CD4-positive, CD25-positive, alpha-beta regulatory T cell (primary cell): ENCODE measurements around the gene SLC23A2. TPM values are rescaled to one million over a fixed set of nuclear protein-coding genes. Genes with fewer than 3 reads are reported as not detected.
"Not testable (repeated sequence)": the region's sequence is repeated elsewhere in the genome, so short reads cannot be mapped to it uniquely, and the experiment has no call there.

Source experiments
- ATAC-seq, 2 donors: fragments of 150-1000 bp; cut with Tn5 transposase; one replicate each; pipeline ENCODE4 v1.10.0; 2021; ENCODE audit warnings: low read depth in 2 of 2, moderate number of reproducible peaks in 2 of 2, moderate library complexity in 1 of 2
- DNase-seq, 3 donors: peaks; one replicate each; pipeline versions ENCODE4 v3.0.0 to v3.0.0-alpha.2; 2012 to 2022; ENCODE audit warnings: mixed read lengths in 1 of 3
- H3K27ac ChIP-seq: one replicate; pipeline ENCODE4 v1.7.0; 2013; ENCODE audit warnings: mild to moderate bottlenecking, low read length; ENCODE audit not compliant: insufficient read depth, poor library complexity, severe bottlenecking
- H3K27me3 ChIP-seq: one replicate; pipeline ENCODE4 v1.7.0; 2013; ENCODE audit warnings: low read length; ENCODE audit not compliant: control insufficient read depth, insufficient read depth
- H3K36me3 ChIP-seq: one replicate; pipeline ENCODE4 v1.7.0; 2013; ENCODE audit warnings: mild to moderate bottlenecking, low read length, moderate library complexity; ENCODE audit not compliant: control insufficient read depth, insufficient read depth
- H3K4me1 ChIP-seq: 2 replicates; pipeline ENCODE4 v1.7.0; 2013; ENCODE audit warnings: mild to moderate bottlenecking, low read length; ENCODE audit not compliant: insufficient read depth, control insufficient read depth, poor library complexity, severe bottlenecking
- H3K4me3 ChIP-seq: one replicate; pipeline ENCODE4 v1.7.0; 2013; ENCODE audit warnings: low read depth, mild to moderate bottlenecking, low read length, moderate library complexity
- H3K9me3 ChIP-seq, 2 experiments: 1 replicate in 1 of 2; 2 replicates in 1 of 2; pipeline ENCODE4 v1.7.0; 2013; ENCODE audit warnings: low read length in 2 of 2, mild to moderate bottlenecking in 1 of 2, moderate library complexity in 1 of 2; ENCODE audit not compliant: control insufficient read depth in 2 of 2
- H3K27ac Mint-ChIP-seq, 3 donors: one replicate each; pipeline ENCODE4 v1.8.0; 2020 to 2022; ENCODE audit warnings: mild to moderate bottlenecking in 3 of 3, mixed read lengths in 3 of 3, moderate library complexity in 2 of 3
- H3K27me3 Mint-ChIP-seq: one replicate; pipeline ENCODE4 v1.8.0; 2022; ENCODE audit warnings: mild to moderate bottlenecking, mixed read lengths
- H3K36me3 Mint-ChIP-seq: one replicate; pipeline ENCODE4 v1.8.0; 2020; ENCODE audit warnings: mixed read lengths
- H3K4me1 Mint-ChIP-seq, 4 donors: one replicate each; pipeline ENCODE4 v1.8.0; 2020 to 2022; ENCODE audit warnings: mixed read lengths in 4 of 4, mild to moderate bottlenecking in 1 of 4
- H3K4me3 Mint-ChIP-seq, 4 donors: one replicate each; pipeline ENCODE4 v1.8.0; 2020 to 2022; ENCODE audit warnings: mild to moderate bottlenecking in 4 of 4, mixed read lengths in 4 of 4, moderate library complexity in 3 of 4
- H3K9me3 Mint-ChIP-seq, 7 donors: one replicate each; pipeline ENCODE4 v1.8.0; 2020 to 2022; ENCODE audit warnings: mixed read lengths in 7 of 7, mild to moderate bottlenecking in 3 of 7, moderate library complexity in 2 of 7
- polyA plus RNA-seq, 4 donors: library from polyadenylated mRNA; unstranded; fragments of 300-500 nt; fragmentation: Illumina TruSeq; gene quantifications; one replicate each; pipeline ENCODE4 v1.2.3, GENCODE V29; 2021
- total RNA-seq: library from RNA; stranded (reverse); gene quantifications from one replicate; pipeline ENCODE4 v1.2.3, GENCODE V29; 2022

The SLC23A2 gene
- total and polyA plus RNA-seq, 5 donors from 2014 or later, result 3.7 to 19.6 (median 4.7) TPM

- peaks cover 35% of the 10 kb centered on the region for H3K36me3 ChIP-seq
- H3K36me3 Mint-ChIP-seq, result peaks cover 50% of the 10 kb centered on the region
- no peaks in the 10 kb centered on the region for H3K4me1 ChIP-seq
- no peaks in the 10 kb centered on the region for H3K27me3 Mint-ChIP-seq
- H3K9me3 Mint-ChIP-seq, result no peaks in the 10 kb centered on the region
- H3K27me3 ChIP-seq, result no peaks in the 10 kb centered on the region
- peaks cover 0 to 4% (median 2%) of the 10 kb centered on the region in 4 donors for H3K4me1 Mint-ChIP-seq
- peak overlapping the region in 1 of 3 donors; percentile 17 for H3K27ac Mint-ChIP-seq
- DNase-seq (no peak), ATAC-seq (no peak)
- H3K4me3 ChIP-seq, result no peak overlapping the region
- H3K27ac ChIP-seq, result no peak overlapping the region
- no peaks in the 10 kb centered on the region for H3K9me3 ChIP-seq
- no peak overlapping the region for H3K4me3 Mint-ChIP-seq
These were observed 121.3 kb downstream of the SLC23A2 start for GRCh38 chr20:4880051-4880450.

DNA sequence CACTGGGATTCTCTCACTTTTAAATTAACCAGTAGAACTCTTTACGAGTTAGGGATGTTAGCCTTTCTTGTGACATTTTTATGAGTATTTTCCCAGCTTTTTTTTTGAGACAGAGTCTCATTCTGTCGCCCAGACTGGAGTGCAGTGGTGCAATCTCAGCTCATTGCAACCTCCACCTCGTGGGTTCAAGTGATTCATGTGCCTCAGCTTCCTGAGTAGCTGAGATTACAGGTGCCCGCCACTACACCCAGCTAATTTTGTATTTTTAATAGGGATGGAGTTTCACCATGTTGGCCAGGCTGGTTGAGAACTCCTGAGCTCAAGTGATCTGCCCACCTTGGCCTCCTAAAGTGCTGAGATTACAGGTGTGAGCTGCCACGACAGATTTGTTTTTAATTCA lies 123.2 kb downstream of the SLC23A2 start:
- not testable (repeated sequence) for H3K4me1 Mint-ChIP-seq, H3K4me3 Mint-ChIP-seq, H3K9me3 Mint-ChIP-seq, H3K4me3 ChIP-seq, DNase-seq, H3K27ac Mint-ChIP-seq, H3K4me1 ChIP-seq, ATAC-seq, H3K9me3 ChIP-seq, H3K27me3 Mint-ChIP-seq, H3K27ac ChIP-seq, H3K27me3 ChIP-seq
- H3K36me3 ChIP-seq, result peaks cover 38% of the 10 kb centered on the region
- peaks cover 53% of the 10 kb centered on the region for H3K36me3 Mint-ChIP-seq

DNA sequence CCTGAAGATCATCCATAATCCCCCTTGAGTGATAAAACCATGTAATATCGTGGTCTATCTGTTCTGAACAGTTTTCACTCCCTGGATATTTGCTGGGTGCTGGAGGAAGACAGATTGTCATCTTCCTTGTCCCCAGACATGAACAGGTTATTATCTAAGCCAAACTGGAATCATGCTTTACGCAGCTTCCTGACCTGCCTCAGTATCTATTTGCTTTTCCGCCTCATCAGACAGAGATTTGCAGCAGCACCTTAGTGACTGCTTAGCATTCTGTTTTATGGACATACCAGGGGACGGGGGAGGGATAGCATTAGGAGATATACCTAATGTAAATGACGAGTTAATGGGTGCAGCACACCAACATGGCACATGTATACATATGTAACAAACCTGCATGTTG lies 124.6 kb downstream of the SLC23A2 start:
- Mint-ChIP-seq H3K27me3 (no peaks in the 10 kb centered on the region), H3K36me3 (peaks cover 57% of the 10 kb centered on the region), H3K4me1 (peaks cover 0 to 4% (median 0%) of the 10 kb centered on the region in 4 donors), H3K27ac (no peak overlapping the region), H3K4me3 (no peak overlapping the region), H3K9me3 (no peaks in the 10 kb centered on the region)
- no peak for ATAC-seq
- H3K9me3 ChIP-seq, result no peaks in the 10 kb centered on the region
- no peak overlapping the region for H3K4me3 ChIP-seq
- no peaks in the 10 kb centered on the region for H3K27me3 ChIP-seq
- peaks cover 33% of the 10 kb centered on the region for H3K36me3 ChIP-seq
- no peaks in the 10 kb centered on the region for H3K4me1 ChIP-seq
- no peak for DNase-seq
- no peak overlapping the region for H3K27ac ChIP-seq

GRCh38 chr20:4876301-4876700 lies 125.0 kb downstream of the SLC23A2 start:
- H3K9me3 Mint-ChIP-seq, result no peaks in the 10 kb centered on the region
- Histone ChIP-seq H3K27me3 (no peaks in the 10 kb centered on the region), H3K9me3 (no peaks in the 10 kb centered on the region), H3K27ac (no peak overlapping the region), H3K36me3 (peaks cover 33% of the 10 kb centered on the region), H3K4me1 (no peaks in the 10 kb centered on the region), H3K4me3 (no peak overlapping the region)
- H3K27ac Mint-ChIP-seq, result peak overlapping the region in 1 of 3 donors; percentile 56
- no peak overlapping the region for H3K4me3 Mint-ChIP-seq
- peaks cover 0 to 4% (median 0%) of the 10 kb centered on the region in 4 donors for H3K4me1 Mint-ChIP-seq
- no peak for DNase-seq
- no peak for ATAC-seq
- H3K36me3 Mint-ChIP-seq, result peaks cover 54% of the 10 kb centered on the region
- no peaks in the 10 kb centered on the region for H3K27me3 Mint-ChIP-seq

- Mint-ChIP-seq H3K4me3 (no peak overlapping the region), H3K9me3 (no peaks in the 10 kb centered on the region), H3K4me1 (peaks cover 0 to 4% (median 0%) of the 10 kb centered on the region in 4 donors), H3K27ac (no peak overlapping the region), H3K36me3 (peaks cover 51% of the 10 kb centered on the region), H3K27me3 (no peaks in the 10 kb centered on the region)
- ATAC-seq (no peak), DNase-seq (no peak)
- Histone ChIP-seq H3K27ac (no peak overlapping the region), H3K4me1 (no peaks in the 10 kb centered on the region), H3K27me3 (no peaks in the 10 kb centered on the region), H3K9me3 (no peaks in the 10 kb centered on the region), H3K36me3 (peaks cover 33% of the 10 kb centered on the region), H3K4me3 (no peak overlapping the region)
These were observed 125.7 kb downstream of the SLC23A2 start for GRCh38 chr20:4875578-4876067.

DNA sequence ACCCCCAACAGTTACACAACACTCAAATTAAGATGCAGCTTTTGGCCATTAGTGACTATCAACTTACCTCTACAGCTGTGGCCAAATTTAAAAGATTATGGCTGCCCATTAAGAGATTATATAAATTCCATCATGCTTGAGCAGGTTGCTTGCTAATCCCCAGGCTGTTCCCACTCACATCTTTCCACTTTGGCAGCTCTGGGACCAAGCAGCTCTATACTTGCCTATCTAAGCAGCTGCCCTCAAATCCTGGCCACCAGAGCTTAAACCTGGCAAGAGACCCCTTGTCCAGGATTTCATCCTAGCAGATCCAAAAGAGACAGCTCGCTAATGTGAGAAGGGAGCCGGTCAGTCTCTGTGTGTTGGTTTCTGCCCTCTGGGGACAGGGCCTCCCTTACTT lies 127.9 kb downstream of the SLC23A2 start:
- Histone ChIP-seq H3K4me3 (no peak overlapping the region), H3K27me3 (no peaks in the 10 kb centered on the region), H3K36me3 (peaks cover 26% of the 10 kb centered on the region), H3K27ac (no peak overlapping the region), H3K9me3 (no peaks in the 10 kb centered on the region), H3K4me1 (no peaks in the 10 kb centered on the region)
- Mint-ChIP-seq H3K4me1 (peaks cover 0 to 14% (median 8%) of the 10 kb centered on the region in 4 donors), H3K4me3 (no peak overlapping the region), H3K36me3 (peaks cover 41% of the 10 kb centered on the region), H3K27ac (no peak overlapping the region), H3K27me3 (no peaks in the 10 kb centered on the region), H3K9me3 (no peaks in the 10 kb centered on the region)
- ATAC-seq, result no peak
- DNase-seq, result no peak

DNA sequence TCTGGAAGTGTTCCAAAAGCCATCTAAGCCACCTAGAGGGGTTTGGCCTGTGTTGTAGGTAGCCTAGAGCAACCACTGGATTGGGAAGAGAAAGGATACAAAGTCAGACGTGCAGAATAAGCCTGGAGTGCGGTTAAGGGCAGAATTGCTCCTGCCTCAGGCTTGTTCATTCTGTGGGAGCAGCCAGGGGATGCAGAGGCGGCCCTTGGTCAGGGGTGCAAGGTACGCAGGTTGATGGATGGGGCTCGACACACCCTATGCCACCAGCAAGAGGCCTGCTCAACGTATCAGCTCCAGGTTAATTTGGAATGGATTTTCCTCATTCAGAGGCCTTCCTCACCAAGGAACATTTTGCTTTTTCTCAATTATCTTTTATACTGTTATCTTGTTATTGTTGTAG lies 129.8 kb downstream of the SLC23A2 start:
- Mint-ChIP-seq H3K4me3 (no peak overlapping the region), H3K4me1 (peaks cover 0 to 14% (median 9%) of the 10 kb centered on the region in 4 donors), H3K9me3 (no peaks in the 10 kb centered on the region), H3K36me3 (peaks cover 43% of the 10 kb centered on the region), H3K27ac (peak overlapping the region in 1 of 3 donors; percentile 78), H3K27me3 (no peaks in the 10 kb centered on the region)
- no peak overlapping the region for H3K27ac ChIP-seq
- peaks cover 26% of the 10 kb centered on the region for H3K36me3 ChIP-seq
- ATAC-seq (no peak), DNase-seq (no peak)
- H3K27me3 ChIP-seq, result no peaks in the 10 kb centered on the region
- no peaks in the 10 kb centered on the region for H3K4me1 ChIP-seq
- H3K9me3 ChIP-seq, result no peaks in the 10 kb centered on the region
- H3K4me3 ChIP-seq, result no peak overlapping the region

- ATAC-seq (no peak), DNase-seq (no peak)
- Histone ChIP-seq H3K27me3 (no peaks in the 10 kb centered on the region), H3K4me1 (no peaks in the 10 kb centered on the region), H3K36me3 (peaks cover 26% of the 10 kb centered on the region), H3K9me3 (no peaks in the 10 kb centered on the region), H3K4me3 (no peak overlapping the region), H3K27ac (no peak overlapping the region)
- Mint-ChIP-seq H3K36me3 (peaks cover 43% of the 10 kb centered on the region), H3K27ac (peak overlapping the region in 1 of 3 donors; percentile 78), H3K4me1 (peaks cover 0 to 14% (median 9%) of the 10 kb centered on the region in 4 donors), H3K4me3 (no peak overlapping the region), H3K27me3 (no peaks in the 10 kb centered on the region), H3K9me3 (no peaks in the 10 kb centered on the region)
These were observed 130.4 kb downstream of the SLC23A2 start for GRCh38 chr20:4870906-4871305.
